Uterus (tissue), 4 donors: ENCODE data around the gene PRKAR1B. TPM values are rescaled to one million over a fixed set of nuclear protein-coding genes. Genes with fewer than 3 reads are reported as not detected.

ENCODE experiments used
- DNase-seq, 2 donors: peaks; one replicate each; pipeline ENCODE4 v3.0.0-alpha.2; 2019 to 2020
- H3K27ac ChIP-seq, 2 donors: fragments of 200-600 bp; sonication (generic); 1 replicate in 1 of 2; 2 replicates in 1 of 2; pipeline ENCODE4 v1.5.1; 2016 to 2018
- H3K27me3 ChIP-seq, 2 donors: fragments of 200-600 bp; sonication (generic); one replicate each; pipeline ENCODE4 v1.5.1; 2018 to 2019; ENCODE audit warnings: control low read depth in 1 of 2
- H3K36me3 ChIP-seq, 2 donors: fragments of 200-600 bp; sonication (generic); one replicate each; pipeline ENCODE4 v1.5.1; 2019; ENCODE audit warnings: control low read depth in 1 of 2
- H3K4me1 ChIP-seq, 2 donors: fragments of 200-600 bp; sonication (generic); one replicate each; pipeline ENCODE4 v1.5.1; 2018 to 2019; ENCODE audit warnings: control low read depth in 1 of 2
- H3K4me3 ChIP-seq, 2 donors: fragments of 200-600 bp; sonication (generic); 1 replicate in 1 of 2; 2 replicates in 1 of 2; pipeline ENCODE4 v1.5.1; 2018 to 2019; ENCODE audit warnings: mild to moderate bottlenecking in 1 of 2
- H3K9me3 ChIP-seq, 2 donors: fragments of 200-600 bp; sonication (generic); one replicate each; pipeline ENCODE4 v1.5.1; 2019; ENCODE audit warnings: control low read depth in 1 of 2
- CTCF ChIP-seq, 4 experiments: fragments of 200-600 bp in 2 of 4; fragments of 450-650 bp in 2 of 4; sonication (generic) in 2 of 4; IDR thresholded peaks; one replicate each; pipeline ENCODE4 v1.5.1; 2016 to 2019; ENCODE audit warnings: antibody characterized with exemption in 4 of 4, mild to moderate bottlenecking in 2 of 4, moderate library complexity in 1 of 4
- POLR2A ChIP-seq, 2 donors: fragments of 450-650 bp; IDR thresholded peaks; one replicate each; pipeline ENCODE4 v1.6.1; 2016; ENCODE audit warnings: antibody characterized with exemption in 2 of 2, mild to moderate bottlenecking in 1 of 2, moderate library complexity in 1 of 2
- intact Hi-C: fragments of 100-400 bp; cut with DNase I; formaldehyde crosslinking; loops from one replicate; pipeline ENCODE4 v1.15.1; 2023; ENCODE audit warnings: low total_unique reads
- total RNA-seq, 4 donors: library from RNA; depleted of rRNA in 3 of 4; stranded (reverse); fragments of >200 nt in 3 of 4; gene quantifications; one replicate each; pipeline versions ENCODE4 v1.1.0 to v1.2.4, GENCODE V29; 2014 to 2023
- donor health status: DM: yes; HTN: yes; CAD: no.

Gene PRKAR1B
- total RNA-seq, 4 donors from 2014 or later = 1.0 to 45.2 (median 28.7) TPM

GRCh38 chr7:666454-667292, 60.4 kb downstream of the PRKAR1B start:
- TF ChIP-seq POLR2A (IDR thresholded peaks at IDR 0.05) (no peak), CTCF (IDR thresholded peaks at IDR 0.05) (no peak)
- Histone ChIP-seq H3K27ac (peak overlapping the region; percentile 85 to 92), H3K9me3 (no peaks in the 10 kb centered on the region), H3K4me3 (no peak overlapping the region), H3K36me3 (no peaks in the 10 kb centered on the region), H3K4me1 (peaks cover 27 to 34% of the 10 kb centered on the region in 2 donors), H3K27me3 (no peaks in the 10 kb centered on the region)
- no peak for DNase-seq
- intact Hi-C loops = no loop called here

GRCh38 chr7:665736-666453, 61.2 kb downstream of the PRKAR1B start:
- H3K36me3 ChIP-seq = no peaks in the 10 kb centered on the region
- DNase-seq = peak; percentile 60 to 68
- H3K27ac ChIP-seq = peak overlapping the region; percentile 85 to 92
- H3K27me3 ChIP-seq = no peaks in the 10 kb centered on the region
- intact Hi-C loops = no loop called here
- H3K4me1 ChIP-seq = peaks cover 27 to 34% of the 10 kb centered on the region in 2 donors
- H3K9me3 ChIP-seq = no peaks in the 10 kb centered on the region
- TF ChIP-seq POLR2A (IDR thresholded peaks at IDR 0.05) = no peak
- peak; percentile 24 to 44 (median 40) for TF ChIP-seq CTCF (IDR thresholded peaks at IDR 0.05)
- H3K4me3 ChIP-seq = peak overlapping the region in 1 of 2 donors; percentile 4

- no peaks in the 10 kb centered on the region for H3K36me3 ChIP-seq
- TF ChIP-seq CTCF (IDR thresholded peaks at IDR 0.05) = no peak
- TF ChIP-seq POLR2A (IDR thresholded peaks at IDR 0.05) = no peak
- peak overlapping the region in 1 of 2 donors; percentile 4 for H3K4me3 ChIP-seq
- intact Hi-C loops = no loop called here
- peaks cover 27 to 34% of the 10 kb centered on the region in 2 donors for H3K4me1 ChIP-seq
- peak overlapping the region; percentile 85 to 92 for H3K27ac ChIP-seq
- no peaks in the 10 kb centered on the region for H3K9me3 ChIP-seq
- H3K27me3 ChIP-seq = no peaks in the 10 kb centered on the region
- peak; percentile 60 to 65 for DNase-seq
Measured at GRCh38 chr7:664997-665735, 61.9 kb downstream of the PRKAR1B start.

- intact Hi-C loops = no loop called here
- DNase-seq = no peak
- H3K4me1 ChIP-seq = peaks cover 27 to 34% of the 10 kb centered on the region in 2 donors
- H3K27me3 ChIP-seq = no peaks in the 10 kb centered on the region
- H3K36me3 ChIP-seq = no peaks in the 10 kb centered on the region
- no peak overlapping the region for H3K4me3 ChIP-seq
- no peak for TF ChIP-seq CTCF (IDR thresholded peaks at IDR 0.05)
- TF ChIP-seq POLR2A (IDR thresholded peaks at IDR 0.05) = no peak
- no peaks in the 10 kb centered on the region for H3K9me3 ChIP-seq
- peak overlapping the region; percentile 85 to 92 for H3K27ac ChIP-seq
Measured at GRCh38 chr7:664402-664775, 62.7 kb downstream of the PRKAR1B start.
